Activated CD4-positive, alpha-beta T cell treated with anti-CD3 and anti-CD28 coated beads for 48 hours (primary cell): ENCODE results near the gene LMNTD2.

ENCODE experiments used
- DNase-seq: peaks from one replicate; pipeline ENCODE4 v3.0.0-alpha.2; 2020

The LMNTD2 gene

DNA sequence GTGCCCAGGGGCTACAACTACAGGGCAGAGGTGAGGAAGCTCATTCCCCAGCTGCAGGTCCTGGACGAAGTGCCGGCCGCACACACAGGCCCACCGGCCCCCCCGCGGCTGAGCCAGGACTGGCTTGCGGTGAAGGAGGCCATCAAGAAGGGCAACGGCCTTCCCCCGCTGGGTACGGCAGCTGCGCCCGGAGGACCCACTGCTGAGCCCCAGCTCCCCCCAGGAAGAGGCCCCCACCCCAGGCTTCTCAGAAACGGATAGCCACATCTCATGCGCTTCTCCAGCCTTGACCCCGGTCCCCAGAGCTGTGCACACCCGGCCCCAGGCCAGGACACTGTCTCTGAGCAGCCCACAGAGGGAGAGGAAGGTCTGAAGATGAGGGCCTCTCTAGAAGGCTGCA, 9.4 kb downstream of the LMNTD2 start:
- DNase-seq, result no peak

DNA sequence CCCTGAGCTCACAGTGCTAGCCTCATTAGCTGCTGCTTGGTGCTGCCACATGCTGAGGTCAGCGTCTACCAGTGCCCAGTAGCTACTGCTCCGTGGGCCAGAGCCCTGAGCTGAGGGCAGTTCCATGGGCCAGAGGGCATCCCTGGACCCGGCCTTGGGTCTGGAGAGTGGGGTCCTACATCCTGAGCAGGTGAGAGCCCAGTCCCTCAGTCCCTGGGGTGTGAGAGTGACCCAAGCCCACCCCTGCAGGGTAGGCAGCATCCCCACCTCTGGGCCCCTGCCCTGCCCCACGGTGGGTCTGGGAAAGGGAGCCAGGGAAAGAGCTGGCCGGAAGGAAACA, 9.8 kb downstream of the LMNTD2 start:
- DNase-seq, result no peak

DNA sequence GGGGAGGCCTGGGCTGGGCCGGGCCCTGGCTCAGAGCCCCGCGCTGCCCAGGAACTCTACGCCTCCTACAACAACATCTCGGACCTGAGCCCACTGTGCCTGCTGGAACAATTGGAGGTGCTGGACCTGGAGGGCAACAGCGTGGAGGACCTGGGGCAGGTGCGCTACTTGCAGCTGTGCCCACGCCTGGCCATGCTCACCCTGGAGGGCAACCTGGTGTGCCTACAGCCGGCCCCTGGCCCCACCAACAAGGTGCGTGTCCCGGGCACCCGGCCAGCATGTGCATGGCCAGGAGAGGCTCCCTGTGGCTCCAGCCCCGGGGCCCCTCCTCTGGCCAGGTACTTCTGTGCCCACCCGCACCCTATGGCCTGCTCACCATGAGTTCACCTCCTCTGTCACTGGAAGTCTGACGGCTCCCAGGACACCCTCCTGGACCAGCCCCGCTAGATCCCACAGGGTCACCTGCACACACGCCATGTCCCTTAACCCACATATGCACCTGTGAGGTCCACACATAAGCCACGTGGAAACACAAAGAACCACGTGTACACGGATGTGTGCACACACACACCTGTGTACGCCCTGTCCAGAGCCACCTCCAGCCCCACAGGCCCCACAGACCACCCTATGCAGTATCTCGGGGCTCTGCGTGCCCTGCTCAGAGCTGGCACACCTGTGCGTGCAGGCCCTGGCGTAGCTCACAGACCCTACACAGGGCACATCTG, 10.4 kb downstream of the LMNTD2 start:
- DNase-seq, result no peak

DNA sequence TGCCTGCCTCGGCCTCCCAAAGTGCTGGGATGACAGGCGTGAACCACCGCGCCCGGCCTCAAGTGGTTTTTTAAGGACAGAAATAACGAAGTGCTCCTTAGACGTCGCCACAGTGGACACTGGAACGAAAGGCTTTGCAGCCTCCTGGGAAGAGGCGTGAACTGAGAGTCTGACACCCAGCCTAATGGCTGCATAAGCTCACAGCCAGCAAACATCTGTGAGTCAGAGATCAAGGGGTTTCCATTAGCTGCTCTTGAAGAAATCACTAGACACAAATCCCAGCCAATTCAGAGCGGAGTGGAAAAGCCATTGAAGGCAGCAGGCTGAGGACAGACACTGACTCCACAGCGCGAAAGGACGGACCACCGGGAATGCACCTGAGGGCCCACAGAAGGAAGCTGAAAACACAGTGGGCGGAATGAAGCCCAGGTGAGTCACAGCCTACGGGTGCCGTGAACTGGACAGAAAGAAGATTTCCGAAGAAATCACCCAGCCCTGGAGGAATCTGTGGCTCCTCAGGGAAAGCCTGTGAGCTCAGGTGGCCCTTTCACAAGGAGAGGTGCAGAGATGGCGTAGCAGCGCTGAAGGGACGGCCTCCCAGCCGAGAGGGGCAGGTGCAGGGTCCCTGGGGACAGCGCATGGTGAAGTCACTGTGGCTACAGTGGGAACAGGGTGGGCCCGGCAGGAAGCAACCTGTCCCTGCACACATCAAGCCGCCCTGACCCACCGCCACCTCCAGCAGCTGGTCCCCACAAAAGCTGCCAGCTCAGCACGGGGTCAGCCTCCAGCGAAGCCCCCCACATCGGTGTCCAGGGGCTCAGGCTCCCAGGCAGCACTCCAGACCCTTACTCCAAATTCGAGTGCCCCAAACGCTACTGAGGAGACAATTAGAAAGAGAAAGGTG, 11.6 kb downstream of the LMNTD2 start:
- DNase-seq, result no peak

DNA sequence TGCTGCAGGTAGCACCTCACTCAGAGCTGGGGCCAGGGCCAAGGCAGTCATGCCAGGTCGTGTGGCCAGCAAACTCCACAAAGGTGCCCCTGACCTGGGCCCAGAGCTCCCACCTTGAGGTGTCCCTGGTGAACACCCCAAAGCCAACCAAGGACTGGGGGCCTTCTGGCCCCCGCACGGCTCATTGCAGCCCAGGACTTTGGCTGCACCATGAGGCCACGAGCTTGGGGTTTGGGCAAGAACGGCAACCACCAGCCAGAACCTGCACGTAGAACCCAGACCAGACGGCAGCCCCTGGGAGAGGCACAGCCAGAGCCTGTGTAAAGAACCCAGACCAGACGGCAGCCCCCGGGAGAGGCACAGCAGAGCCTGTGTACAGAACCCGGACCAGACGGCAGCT, 15.4 kb downstream of the LMNTD2 start:
- no peak for DNase-seq

DNA sequence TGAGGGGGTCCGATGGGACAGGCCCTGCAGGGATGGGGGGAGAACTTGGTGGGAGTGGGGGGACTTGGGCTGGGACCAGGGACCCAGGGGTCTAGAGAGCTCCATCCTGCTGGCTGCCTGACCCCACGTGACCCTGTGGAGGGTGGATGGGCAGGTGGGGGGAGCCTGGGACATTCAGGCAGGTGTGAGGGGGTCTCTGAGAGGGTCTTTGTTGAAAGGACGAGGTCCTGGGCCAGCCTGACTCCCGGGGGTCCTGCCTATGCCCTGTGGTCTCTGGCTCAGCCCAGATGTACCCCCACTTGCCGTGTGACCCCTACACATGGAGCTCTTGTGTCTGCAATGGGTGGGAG, 15.7 kb downstream of the LMNTD2 start:
- no peak for DNase-seq

DNA sequence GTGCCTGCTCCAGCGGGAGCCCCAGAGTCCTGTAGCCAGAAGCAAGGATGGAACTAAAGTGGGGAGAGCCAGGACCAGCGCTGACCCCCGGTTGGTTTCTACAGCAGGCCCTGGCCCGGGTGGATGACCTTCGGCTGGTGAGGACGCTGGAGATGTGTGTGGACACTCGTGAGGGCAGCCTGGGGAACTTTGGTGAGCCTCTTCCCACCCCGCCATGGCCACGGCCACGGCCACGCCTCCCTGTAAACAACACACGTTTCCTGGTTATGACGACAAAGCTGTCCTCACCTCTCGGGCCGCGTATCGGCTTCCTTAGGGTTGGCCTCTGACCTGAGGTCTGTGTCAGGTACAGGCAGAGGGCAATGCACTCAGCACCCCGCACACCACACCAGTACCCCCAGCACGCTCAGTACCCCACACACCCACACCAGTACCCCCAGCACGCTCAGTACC, 19.1 kb downstream of the LMNTD2 start:
- no peak for DNase-seq

DNA sequence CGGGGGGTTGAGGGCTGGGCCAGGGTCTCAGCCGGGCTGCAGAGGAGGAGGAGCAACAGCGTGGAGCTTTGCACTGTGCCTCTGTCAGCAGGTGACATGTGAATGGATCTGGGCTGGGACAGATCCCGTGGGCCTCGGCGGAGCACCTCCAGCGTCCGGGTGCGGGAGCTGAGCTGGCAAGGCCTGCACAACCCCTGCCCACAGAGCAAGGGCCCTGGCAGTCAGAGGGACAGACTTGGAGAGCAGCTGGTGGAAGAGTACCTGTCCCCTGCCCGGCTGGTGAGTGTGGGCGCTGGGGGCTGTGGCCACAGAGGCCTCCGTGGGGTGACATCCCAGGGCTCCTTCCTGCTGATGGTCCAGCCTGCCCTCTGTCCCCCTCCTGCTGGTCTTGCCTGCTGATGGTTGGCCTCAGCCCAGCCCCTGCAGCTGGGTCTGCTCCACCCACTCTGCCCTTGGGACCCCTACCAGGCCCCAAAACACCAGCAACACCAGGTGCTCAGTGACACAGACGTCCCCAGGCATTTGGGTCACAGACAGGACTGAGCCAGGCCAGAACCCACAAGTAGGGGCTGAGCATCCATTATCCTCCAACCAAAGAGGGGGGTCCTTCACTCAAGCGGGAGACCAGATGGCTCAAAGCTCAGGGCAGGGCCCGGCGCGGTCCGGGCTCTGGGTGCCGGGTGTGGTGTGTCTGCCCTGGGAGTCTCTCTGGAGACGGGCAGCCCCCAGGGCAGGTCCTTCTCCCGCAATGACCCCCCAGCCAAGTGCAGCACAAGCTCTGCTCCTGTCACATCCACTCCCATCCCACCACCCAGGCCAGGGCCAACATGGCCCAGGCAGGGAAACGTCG, 19.7 kb downstream of the LMNTD2 start:
- DNase-seq, result no peak

DNA sequence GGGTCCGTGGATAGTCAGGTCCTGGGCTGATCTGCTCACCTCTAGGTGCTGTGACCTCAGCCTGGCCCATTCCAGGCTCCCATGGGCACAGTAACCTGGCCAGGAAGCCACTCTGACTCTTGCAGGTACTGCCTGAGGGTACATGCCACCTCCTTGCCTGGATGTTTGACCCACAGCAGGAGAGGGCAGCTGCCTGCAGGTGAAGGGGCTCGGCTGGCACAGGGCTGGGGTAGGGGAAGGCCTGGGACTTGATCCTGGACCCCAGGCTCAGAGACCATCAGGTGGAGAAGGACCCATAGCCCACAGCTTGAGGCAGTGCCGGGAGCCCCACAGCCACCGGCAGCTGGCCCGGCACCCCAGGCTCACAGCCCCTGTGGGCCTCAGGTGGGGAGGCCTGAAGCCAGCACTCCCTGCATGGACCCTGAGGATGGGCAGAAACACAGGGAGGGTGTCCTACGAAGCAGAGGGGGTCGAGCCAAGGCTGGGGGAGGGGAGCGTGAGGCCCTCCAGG, 20.5 kb downstream of the LMNTD2 start:
- no peak for DNase-seq

DNA sequence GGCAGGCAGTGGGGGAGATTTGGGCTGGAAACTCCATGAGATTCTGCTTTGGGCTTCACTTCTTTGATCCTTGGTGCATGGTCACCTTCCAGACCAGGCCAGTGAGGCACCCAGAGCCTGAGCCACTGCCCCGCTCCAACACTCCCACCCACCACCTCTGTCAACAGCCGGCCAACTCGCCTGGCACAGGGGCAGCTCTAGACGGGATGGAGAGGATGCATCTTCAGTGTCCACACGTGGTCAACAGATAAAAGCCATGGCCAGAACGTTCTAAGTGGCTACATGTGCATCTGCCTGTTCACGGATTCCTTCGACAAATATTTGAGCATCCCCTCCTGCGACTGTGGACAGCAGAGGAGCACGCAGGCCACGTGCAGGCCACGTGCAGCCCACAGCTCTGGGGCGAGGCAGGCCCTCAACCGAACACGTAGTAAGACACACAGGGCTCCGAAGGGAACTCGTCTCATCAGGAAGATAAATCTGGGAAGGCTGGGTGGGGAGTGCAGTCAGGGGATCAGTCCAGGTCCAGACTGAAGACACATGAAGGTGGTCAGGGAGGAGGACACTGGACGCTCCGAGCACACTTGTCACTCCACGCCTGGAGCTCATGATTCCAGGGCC, 22.0 kb downstream of the LMNTD2 start:
- DNase-seq, result no peak

DNA sequence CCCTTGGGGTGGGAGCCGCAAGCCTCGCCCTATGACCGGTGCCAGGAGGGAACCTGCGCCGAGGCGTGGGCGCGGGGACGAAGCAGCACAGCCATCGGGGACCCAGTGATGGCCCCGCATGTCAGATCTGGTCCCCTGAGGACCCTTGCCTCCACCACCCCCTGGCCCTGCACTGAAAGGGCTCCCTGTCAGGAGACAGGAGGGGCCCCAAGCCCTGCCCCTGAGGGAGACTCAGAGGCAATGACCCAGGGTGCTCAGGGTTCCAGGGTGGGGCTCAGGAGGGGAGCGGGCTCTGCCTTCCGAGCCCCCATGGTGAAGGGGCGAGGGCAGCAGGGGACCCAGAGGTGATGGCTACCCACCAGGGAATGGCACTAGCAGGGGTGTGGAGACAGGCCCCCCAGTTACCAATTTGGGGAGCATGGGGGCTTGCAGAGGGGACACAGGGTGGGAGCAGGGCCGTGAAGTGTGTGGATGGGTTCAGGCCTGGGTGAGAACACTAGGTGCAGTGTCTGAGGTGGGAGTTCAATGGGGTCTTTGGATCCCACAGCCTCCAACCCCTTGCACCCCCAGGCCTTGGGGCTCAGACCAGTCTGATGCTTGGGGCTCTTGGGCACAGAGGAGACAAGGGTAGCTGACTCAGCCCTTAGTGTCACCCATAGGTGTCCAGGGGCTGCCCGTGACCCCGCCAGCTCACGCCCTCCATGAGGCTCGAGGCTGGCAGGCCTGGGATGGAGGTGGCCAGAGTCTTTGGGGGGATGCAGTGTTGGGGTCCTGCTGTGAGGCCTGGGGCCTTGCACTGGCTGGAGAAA, 22.7 kb downstream of the LMNTD2 start:
- no peak for DNase-seq

DNA sequence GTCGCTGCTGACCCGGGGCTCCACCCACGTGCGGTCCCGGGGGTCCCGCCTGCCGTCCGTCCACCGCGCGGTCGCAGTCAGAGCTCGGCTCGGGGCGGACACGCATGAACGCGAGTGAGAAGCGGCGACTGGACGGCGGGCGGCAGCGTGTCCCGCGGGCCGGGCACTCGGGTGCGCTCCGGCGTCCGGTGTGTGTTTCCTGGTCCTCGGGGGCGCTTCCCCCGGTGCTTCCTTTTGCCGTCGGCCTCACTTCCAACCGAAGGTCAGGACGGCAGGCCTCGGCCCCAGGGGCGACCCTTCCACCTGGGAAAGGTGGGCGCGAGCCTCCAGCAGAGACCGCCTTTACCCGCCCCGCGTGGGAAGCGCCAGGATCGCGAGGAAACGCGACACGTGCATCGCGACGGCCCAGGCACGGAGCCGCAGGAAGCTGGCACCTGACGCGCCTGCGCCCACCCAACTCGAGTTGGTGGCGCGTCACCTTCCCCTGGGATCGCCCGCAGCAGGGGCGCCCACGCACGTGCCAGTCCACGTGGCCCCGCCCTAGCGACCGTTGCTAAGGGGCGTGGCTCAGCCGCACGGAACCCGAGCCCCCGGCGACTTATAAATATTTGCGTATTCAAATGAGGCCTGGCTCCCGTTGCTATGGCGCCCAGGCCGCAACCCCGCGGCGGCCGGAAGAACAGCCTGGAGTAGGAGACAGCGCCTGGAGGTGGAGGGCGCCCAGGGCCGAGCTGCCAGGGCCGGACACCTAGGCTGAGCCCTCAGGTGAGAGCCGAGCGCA, 23.5 kb downstream of the LMNTD2 start, which contains the start of gene LRRC56:
TSS of gene LRRC56 (plus strand) at position 687 of the 781 bp plus-strand sequence. CDS start 3,158 bp downstream, outside the sequence.
- peak; percentile 92 for DNase-seq

DNA sequence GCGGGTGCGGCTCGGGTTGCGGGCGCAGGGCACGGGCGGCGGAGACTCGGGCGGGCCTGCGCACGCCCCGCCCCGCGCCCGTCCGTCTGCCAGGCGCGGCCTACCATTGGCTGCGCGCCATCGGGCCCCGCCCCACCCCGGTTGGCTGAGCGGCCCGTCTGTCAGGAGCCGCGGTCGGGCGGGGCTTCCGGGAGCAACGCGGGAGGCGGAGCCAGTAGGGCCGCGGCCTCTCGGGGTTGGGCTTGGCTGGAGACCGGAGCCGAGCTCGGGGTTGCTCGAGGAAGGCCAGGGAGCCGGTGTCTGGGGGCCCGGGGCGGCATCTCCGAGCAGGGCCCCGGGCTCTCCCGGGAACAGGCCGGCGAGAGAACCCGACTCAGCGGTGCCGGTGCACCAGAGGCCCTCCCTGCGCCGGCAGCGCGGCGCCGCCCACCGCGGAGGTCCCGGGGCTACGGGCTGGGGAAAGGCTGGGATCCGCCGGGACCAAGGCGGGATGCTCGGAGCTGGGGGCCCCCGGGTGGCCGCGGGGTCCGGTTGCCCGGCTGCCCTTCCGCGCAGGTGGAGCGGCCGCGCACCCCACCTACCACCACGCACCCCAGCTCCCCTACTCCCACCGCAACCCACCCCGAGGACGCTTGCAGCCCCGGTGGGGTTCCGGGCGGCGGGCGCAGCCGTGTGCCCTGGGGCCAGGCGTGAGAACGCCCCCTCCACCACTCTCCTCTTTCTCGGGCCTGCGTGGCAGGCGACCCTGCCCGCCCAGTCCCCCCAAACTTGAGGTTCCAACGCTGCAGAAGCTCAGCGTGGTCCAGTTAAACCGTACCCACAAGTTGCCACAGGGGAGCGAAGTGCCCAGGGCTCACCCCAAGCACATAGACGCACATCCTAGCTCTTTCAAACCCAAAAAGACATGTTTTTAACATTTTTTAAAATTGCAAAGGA, 24.8 kb downstream of the LMNTD2 start, which contains the start of gene HRAS:
TSS of gene HRAS (minus strand) at position 58 of the 936 bp plus-strand sequence.
- DNase-seq, result peak; percentile 97

DNA sequence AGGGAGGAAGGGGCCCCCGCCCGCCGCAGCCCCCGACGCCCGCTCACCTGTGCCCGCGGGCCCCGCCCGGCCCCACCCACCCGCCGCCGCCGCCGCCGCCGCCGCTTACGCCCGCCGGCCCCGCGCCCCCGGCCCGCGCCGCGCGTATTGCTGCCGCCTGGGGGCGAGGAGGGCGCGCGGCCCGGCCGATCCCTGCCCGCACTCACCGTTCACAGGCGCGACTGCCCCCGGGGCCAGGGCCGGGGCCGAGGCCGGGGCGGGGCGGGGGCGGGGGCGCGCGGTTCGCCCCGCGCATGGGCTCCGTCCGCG, 25.4 kb downstream of the LMNTD2 start:
- DNase-seq, result no peak

DNA sequence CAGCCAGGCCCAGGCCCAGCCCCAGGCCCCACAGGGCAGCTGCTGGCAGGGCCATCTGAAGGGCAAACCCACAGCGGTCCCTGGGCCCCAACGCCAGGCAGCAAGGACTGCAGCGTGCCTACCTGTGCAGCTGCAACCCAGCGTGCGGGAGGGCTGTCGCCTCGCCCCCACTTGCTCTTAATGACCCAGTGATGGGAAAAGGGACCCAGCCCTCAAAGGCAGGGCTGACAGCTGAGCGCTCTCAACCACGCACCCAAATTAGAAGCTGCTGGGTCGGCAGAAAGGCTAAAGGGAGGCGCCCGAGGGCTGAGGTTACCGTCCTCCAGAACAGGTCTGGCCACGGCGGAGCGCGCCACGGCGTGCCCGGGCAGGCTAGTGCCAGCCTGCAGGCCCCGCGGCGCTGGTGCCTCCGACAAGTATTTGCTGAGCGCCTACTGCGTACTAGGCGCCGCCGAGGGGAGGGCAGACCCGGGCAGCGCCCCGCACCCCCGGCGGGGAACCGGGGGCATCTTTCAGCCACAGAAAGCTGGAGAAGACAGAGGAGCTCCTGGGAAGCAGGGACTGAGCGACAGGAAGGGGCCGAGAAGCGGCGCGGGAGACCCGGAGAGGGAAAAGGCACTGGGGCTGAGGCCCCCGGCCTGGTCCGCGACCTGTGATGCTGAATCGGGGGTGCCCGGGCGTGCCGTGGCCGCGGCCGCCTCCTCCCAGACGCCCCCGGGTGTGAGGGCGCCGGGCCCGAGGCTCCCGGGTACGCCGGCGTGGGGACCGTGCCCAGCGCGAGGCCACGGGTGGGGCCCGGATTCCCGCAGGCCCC, 25.9 kb downstream of the LMNTD2 start:
- peak; percentile 54 for DNase-seq

DNA sequence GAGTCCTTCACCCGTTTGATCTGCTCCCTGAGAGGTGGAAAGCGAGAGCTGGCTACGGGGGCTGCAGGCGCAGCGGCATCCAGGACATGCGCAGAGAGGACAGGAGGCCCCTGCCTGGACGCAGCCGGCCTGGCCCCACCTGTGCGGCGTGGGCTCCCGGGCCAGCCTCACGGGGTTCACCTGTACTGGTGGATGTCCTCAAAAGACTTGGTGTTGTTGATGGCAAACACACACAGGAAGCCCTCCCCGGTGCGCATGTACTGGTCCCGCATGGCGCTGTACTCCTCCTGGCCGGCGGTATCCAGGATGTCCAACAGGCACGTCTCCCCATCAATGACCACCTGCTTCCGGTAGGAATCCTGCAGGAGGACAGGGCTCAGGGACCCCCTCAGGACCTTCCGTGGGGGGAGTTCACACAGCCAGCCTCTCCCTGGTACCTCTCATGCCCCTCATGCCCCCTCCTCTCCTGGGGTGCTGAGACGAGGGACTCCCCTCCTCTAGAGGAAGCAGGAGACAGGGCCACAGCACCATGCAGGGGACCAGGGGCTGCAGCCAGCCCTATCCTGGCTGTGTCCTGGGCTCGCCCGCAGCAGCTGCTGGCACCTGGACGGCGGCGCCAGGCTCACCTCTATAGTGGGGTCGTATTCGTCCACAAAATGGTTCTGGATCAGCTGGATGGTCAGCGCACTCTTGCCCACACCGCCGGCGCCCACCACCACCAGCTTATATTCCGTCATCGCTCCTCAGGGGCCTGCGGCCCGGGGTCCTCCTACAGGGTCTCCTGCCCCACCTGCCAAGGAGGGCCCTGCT, 26.7 kb downstream of the LMNTD2 start:
- DNase-seq, result no peak

DNA sequence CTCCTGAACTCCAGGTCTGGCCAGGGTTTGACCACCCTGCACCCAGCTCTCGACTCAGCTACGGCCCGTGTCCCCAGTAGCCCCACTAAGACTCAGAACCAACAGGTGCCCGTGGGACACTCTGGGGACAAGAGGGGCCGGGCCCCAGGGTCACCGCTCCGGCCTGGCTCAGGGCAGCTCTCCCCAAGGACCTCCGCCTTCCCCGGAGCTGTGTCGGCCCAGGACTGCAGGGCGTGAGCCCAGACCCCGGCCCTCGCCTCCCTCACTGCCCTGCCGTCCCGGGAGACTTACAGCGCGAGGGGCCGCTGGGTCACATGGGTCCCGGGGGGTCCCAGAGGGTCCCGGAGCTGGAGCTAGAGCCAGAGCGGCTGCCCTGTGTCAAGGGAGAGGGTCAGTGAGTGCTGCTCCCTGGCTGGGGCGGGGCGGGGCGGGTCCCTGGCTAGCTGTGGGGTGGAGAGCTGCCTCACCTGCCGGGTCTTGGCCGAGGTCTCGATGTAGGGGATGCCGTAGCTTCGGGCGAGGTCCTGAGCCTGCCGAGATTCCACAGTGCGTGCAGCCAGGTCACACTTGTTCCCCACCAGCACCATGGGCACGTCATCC, 27.5 kb downstream of the LMNTD2 start:
- DNase-seq, result no peak
